Keratinocyte (primary cell): ENCODE data around the gene PTPRN2. TPM values are rescaled to one million over a fixed set of nuclear protein-coding genes. Genes with fewer than 3 reads are reported as not detected.
"Not testable (repeated sequence)": the region's sequence is repeated elsewhere in the genome, so short reads cannot be mapped to it uniquely, and the experiment has no call there.

Source experiments
- DNase-seq: peaks from one replicate; pipeline ENCODE4 v3.0.0-alpha.2; 2011; ENCODE audit warnings: low read depth, missing footprints, low spot score
- FAIRE-seq: peaks from 2 replicates; lab custom pipeline; 2011; peaks lifted over from hg19 to GRCh38; lab: Jason Lieb, UNC
- H2AFZ ChIP-seq: 2 replicates; pipeline ENCODE4 v1.6.0; 2012; ENCODE audit warnings: low read length, control low read depth, inconsistent platforms; ENCODE audit not compliant: control insufficient read depth
- H3K27ac ChIP-seq: 2 replicates; pipeline ENCODE4 v1.5.1; 2011; ENCODE audit warnings: low read length; ENCODE audit not compliant: control insufficient read depth, insufficient read depth
- H3K27me3 ChIP-seq: 3 replicates; pipeline ENCODE4 v1.6.0; 2011; ENCODE audit warnings: low read length; ENCODE audit not compliant: control insufficient read depth, insufficient read depth; ENCODE audit errors: extremely low read depth
- H3K36me3 ChIP-seq, 2 experiments: 2 replicates in 1 of 2; 3 replicates in 1 of 2; pipeline ENCODE4 v1.5.1; 2011; ENCODE audit warnings: low read length in 2 of 2, mild to moderate bottlenecking in 1 of 2; ENCODE audit not compliant: control insufficient read depth in 2 of 2, insufficient read depth in 2 of 2; ENCODE audit errors: extremely low read depth in 1 of 2
- H3K4me1 ChIP-seq: 3 replicates; pipeline ENCODE4 v1.5.1; 2011; ENCODE audit warnings: low read length; ENCODE audit not compliant: control insufficient read depth, insufficient read depth; ENCODE audit errors: extremely low read depth
- H3K4me2 ChIP-seq: 3 replicates; pipeline ENCODE4 v1.6.0; 2011; ENCODE audit warnings: low read depth, low read length; ENCODE audit not compliant: control insufficient read depth, insufficient read depth; ENCODE audit errors: extremely low read depth
- H3K4me3 ChIP-seq, 3 experiments: fragments of 200-600 bp in 1 of 3; sonication (generic) in 1 of 3; 2 replicates in 2 of 3; 3 replicates in 1 of 3; pipeline ENCODE4 v1.5.1; 2011 to 2016; ENCODE audit warnings: low read length in 3 of 3, mild to moderate bottlenecking in 3 of 3, control low read depth in 2 of 3, inconsistent platforms in 1 of 3, low read depth in 1 of 3, mixed read lengths in 1 of 3, mixed run types in 1 of 3, moderate library complexity in 1 of 3; ENCODE audit not compliant: control insufficient read depth in 2 of 3, insufficient read depth in 2 of 3; ENCODE audit errors: extremely low read depth in 1 of 3
- H3K79me2 ChIP-seq: 2 replicates; pipeline ENCODE4 v1.6.0; 2012; ENCODE audit warnings: low read length; ENCODE audit not compliant: control insufficient read depth, insufficient read depth
- H3K9ac ChIP-seq: 3 replicates; pipeline ENCODE4 v1.6.0; 2011; ENCODE audit warnings: low read length; ENCODE audit not compliant: control insufficient read depth, insufficient read depth; ENCODE audit errors: extremely low read depth
- H3K9me1 ChIP-seq: 3 replicates; pipeline ENCODE4 v1.6.0; 2011; ENCODE audit warnings: low read length; ENCODE audit not compliant: control insufficient read depth, insufficient read depth; ENCODE audit errors: extremely low read depth
- H3K9me3 ChIP-seq: 2 replicates; pipeline ENCODE4 v1.5.1; 2012; ENCODE audit warnings: low read depth, low read length; ENCODE audit not compliant: control insufficient read depth
- H4K20me1 ChIP-seq: 3 replicates; pipeline ENCODE4 v1.6.0; 2011; ENCODE audit warnings: low read length; ENCODE audit not compliant: control insufficient read depth, insufficient read depth; ENCODE audit errors: extremely low read depth
- EZH2 ChIP-seq: IDR thresholded peaks from one replicate; pipeline ENCODE4 v1.6.1; 2012; ENCODE audit warnings: inconsistent platforms, mild to moderate bottlenecking, low read length, moderate library complexity
- dilution Hi-C: fragments of 300-500 bp; cut with MboI; formaldehyde crosslinking; loops from one replicate; pipeline ENCODE4 v1.7.0; 2020; ENCODE audit warnings: low sequenced_read_pairs; ENCODE audit not compliant: extremely low pct_ligation_motif_present
- polyA plus RNA-seq, 5 experiments: library from polyadenylated mRNA; depleted of rRNA in 3 of 5; stranded (reverse) in 3 of 5; stranded (forward) in 1 of 5; unstranded in 1 of 5; fragments of >200 nt; gene quantifications; 1 replicate in 1 of 5; 2 replicates in 3 of 5; 3 replicates in 1 of 5; pipeline versions ENCODE4 v1.2.1 to v1.2.3, GENCODE V29; 2011 to 2012; ENCODE audit warnings: missing spikeins in 2 of 5, low read depth in 1 of 5, low replicate concordance in 1 of 5

Gene PTPRN2
- polyA plus RNA-seq, 1 donor (not counting 4 experiments of a cell fraction or from before 2014, with no cell fraction given) = not detected

DNA sequence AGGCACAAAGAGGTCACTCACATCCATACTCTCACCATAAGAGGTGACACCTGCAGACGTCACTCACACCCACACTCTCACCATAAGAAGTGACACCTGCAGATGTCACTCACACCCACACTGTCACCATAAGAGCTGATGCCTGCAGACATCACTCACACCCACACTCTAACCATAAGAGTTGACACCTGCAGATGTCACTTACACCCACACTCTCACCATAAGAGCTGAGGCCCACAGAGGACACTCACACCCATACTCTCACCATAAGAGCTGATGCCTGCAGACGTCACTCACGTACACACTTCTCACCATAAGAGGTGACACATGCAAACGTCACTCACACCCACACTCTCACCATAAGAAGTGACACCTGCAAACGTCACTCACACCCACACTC lies 255.1 kb downstream of the PTPRN2 start:
- dilution Hi-C loops, H3K79me2 ChIP-seq, H3K27me3 ChIP-seq, FAIRE-seq, H3K4me2 ChIP-seq, H3K9me1 ChIP-seq, H3K4me1 ChIP-seq, H3K36me3 ChIP-seq, H4K20me1 ChIP-seq, H3K9ac ChIP-seq, DNase-seq, H3K4me3 ChIP-seq, H3K27ac ChIP-seq, H2AFZ ChIP-seq: not testable (repeated sequence)
- peaks cover 20% of the 10 kb centered on the region for H3K9me3 ChIP-seq

DNA sequence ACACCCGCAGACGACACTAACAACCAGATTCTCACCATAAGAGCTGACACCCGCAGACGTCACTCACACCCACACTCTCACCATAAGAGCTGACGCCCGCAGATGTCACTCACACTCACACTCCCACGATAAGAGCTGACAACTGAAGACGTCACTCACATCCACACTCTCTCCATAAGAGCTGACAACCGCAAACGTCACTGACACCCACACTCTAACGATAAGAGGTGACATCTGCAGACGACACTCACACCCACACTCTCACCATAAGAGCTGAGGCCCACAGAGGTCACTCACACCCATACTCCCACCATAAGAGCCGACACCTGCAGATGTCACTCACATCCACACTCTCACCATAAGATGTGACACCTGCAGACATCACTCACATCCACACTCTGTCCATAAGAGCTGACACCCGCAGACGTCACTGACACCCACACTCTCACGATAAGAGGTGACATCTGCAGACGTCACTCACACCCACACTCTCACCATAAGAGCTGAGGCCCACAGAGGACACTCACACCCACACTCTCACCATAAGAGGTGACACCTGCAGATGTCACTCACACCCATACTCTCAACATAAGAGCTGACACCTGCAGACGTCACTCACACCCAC lies 255.7 kb downstream of the PTPRN2 start:
- H3K9ac ChIP-seq, H3K9me1 ChIP-seq, H3K4me1 ChIP-seq, dilution Hi-C loops, H3K27me3 ChIP-seq, H3K79me2 ChIP-seq, H3K27ac ChIP-seq, DNase-seq, H3K4me3 ChIP-seq, FAIRE-seq, H3K4me2 ChIP-seq, H2AFZ ChIP-seq, H4K20me1 ChIP-seq, H3K36me3 ChIP-seq: not testable (repeated sequence)
- peaks cover 20% of the 10 kb centered on the region for H3K9me3 ChIP-seq

DNA sequence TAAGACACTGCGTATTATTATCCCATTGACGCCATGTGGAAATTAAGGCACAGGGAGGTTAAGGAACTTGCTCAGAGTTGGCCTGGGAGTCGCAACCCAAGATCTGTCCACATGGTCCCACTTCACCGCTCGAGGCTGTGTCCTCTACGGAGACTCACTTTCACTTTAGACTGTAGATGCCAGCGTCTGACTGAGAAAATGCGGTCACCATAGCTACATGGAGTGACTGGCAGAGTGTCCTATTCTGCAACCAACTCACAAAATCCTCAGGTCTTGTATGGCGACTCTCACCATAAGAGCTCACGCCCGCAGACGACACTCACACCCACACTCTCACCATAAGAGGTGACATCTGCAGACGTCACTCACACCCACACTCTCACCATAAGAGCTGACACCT lies 257.9 kb downstream of the PTPRN2 start:
- Histone ChIP-seq H3K4me3 (no peak overlapping the region), H4K20me1 (no peaks in the 10 kb centered on the region), H3K27ac (no peak overlapping the region), H3K36me3 (no peaks in the 10 kb centered on the region), H3K79me2 (no peaks in the 10 kb centered on the region), H3K27me3 (no peaks in the 10 kb centered on the region), H3K4me1 (no peaks in the 10 kb centered on the region), H3K4me2 (no peak overlapping the region), H3K9ac (no peak overlapping the region), H2AFZ (no peak overlapping the region), H3K9me1 (no peaks in the 10 kb centered on the region), H3K9me3 (peaks cover 29% of the 10 kb centered on the region)
- FAIRE-seq (no peak), DNase-seq (no peak)
- dilution Hi-C loops = no loop called here
- no peak for TF ChIP-seq EZH2
